HepG2 (cell line): Measurements from ENCODE around the gene TRMT6. TPM values are rescaled to one million over a fixed set of nuclear protein-coding genes. Genes with fewer than 3 reads are reported as not detected.
A peak's percentile ranks its signal among the peaks of the same experiment; 100 is the strongest.

Source experiments
- AKAP8 ChIP-seq: sonication (generic); formaldehyde crosslinking; IDR thresholded peaks from 2 replicates; pipeline ENCODE4 v1.5.1; 2020; ENCODE audit warnings: mild to moderate bottlenecking, missing genetic modification reagents
- ARID2 ChIP-seq: sonication (generic); formaldehyde crosslinking; IDR thresholded peaks from 2 replicates; pipeline ENCODE4 v1.8.1; 2022; ENCODE audit warnings: mild to moderate bottlenecking, missing genetic modification reagents, borderline replicate concordance
- ATF7 ChIP-seq, 2 experiments: fragments of 450-650 bp in 1 of 2; sonication (generic) in 1 of 2; formaldehyde crosslinking in 1 of 2; IDR thresholded peaks; 2 replicates each; pipeline versions ENCODE4 v1.4.0 to v1.6.1; 2016 to 2020; ENCODE audit warnings: antibody characterized with exemption in 1 of 2, mild to moderate bottlenecking in 1 of 2, missing genetic modification reagents in 1 of 2
- HDAC1 ChIP-seq: sonication (generic); formaldehyde crosslinking; IDR thresholded peaks from 2 replicates; pipeline ENCODE4 v1.5.1; 2020; ENCODE audit warnings: mild to moderate bottlenecking, missing genetic modification reagents
- IKZF4 ChIP-seq: sonication (generic); formaldehyde crosslinking; IDR thresholded peaks from 2 replicates; pipeline ENCODE4 v1.5.1; 2020; ENCODE audit warnings: borderline replicate concordance, mild to moderate bottlenecking, low read depth, missing genetic modification reagents; ENCODE audit errors: not compliant biosample characterization
- MAF1 ChIP-seq: sonication (generic); formaldehyde crosslinking; IDR thresholded peaks from 2 replicates; pipeline ENCODE4 v1.5.0; 2020; ENCODE audit warnings: missing genetic modification reagents, borderline replicate concordance
- NR2F1 ChIP-seq, 2 experiments: fragments of 450-650 bp in 1 of 2; formaldehyde crosslinking in 1 of 2; IDR thresholded peaks; 2 replicates each; pipeline versions ENCODE4 v1.5.0 to v1.6.1; 2016 to 2020; ENCODE audit warnings: mild to moderate bottlenecking in 1 of 2, missing compliant biosample characterization in 1 of 2, missing genetic modification reagents in 1 of 2, moderate library complexity in 1 of 2
- PHF20 ChIP-seq: sonication (generic); formaldehyde crosslinking; IDR thresholded peaks from 2 replicates; pipeline ENCODE4 v1.5.0; 2020; ENCODE audit warnings: mild to moderate bottlenecking, missing genetic modification reagents
- SATB2 ChIP-seq: sonication (generic); formaldehyde crosslinking; IDR thresholded peaks from 2 replicates; pipeline ENCODE4 v1.5.0; 2020; ENCODE audit warnings: missing genetic modification reagents
- SP4 ChIP-seq: sonication (generic); formaldehyde crosslinking; IDR thresholded peaks from 2 replicates; pipeline ENCODE4 v1.8.1; 2023; ENCODE audit warnings: mild to moderate bottlenecking, missing genetic modification reagents
- ZKSCAN5 ChIP-seq: sonication (generic); formaldehyde crosslinking; IDR thresholded peaks from 2 replicates; pipeline ENCODE4 v1.5.1; 2020; ENCODE audit warnings: mild to moderate bottlenecking, missing genetic modification reagents
- ZNF329 ChIP-seq: sonication (generic); formaldehyde crosslinking; IDR thresholded peaks from 2 replicates; pipeline ENCODE4 v1.9.0; 2021; ENCODE audit warnings: low read depth, mild to moderate bottlenecking, missing genetic modification reagents
- ZNF484 ChIP-seq: sonication (generic); formaldehyde crosslinking; IDR thresholded peaks from 2 replicates; pipeline ENCODE4 v1.5.1; 2020; ENCODE audit warnings: mild to moderate bottlenecking, low read depth, missing genetic modification reagents, borderline replicate concordance
- polyA plus RNA-seq, 8 experiments: library from polyadenylated mRNA; depleted of rRNA in 3 of 8; stranded (reverse) in 7 of 8; unstranded in 1 of 8; fragments of >200 nt; fragmentation: Illumina TruSeq in 4 of 8; extraction: Trizol in 4 of 8; gene quantifications; 2 replicates each; pipeline versions ENCODE4 v1.2.1 to v1.2.3, GENCODE V29; 2011 to 2016; ENCODE audit warnings: low read depth in 4 of 8, missing spikeins in 1 of 8, mixed read lengths in 1 of 8; ENCODE audit not compliant: insufficient read depth in 1 of 8
- total RNA-seq, 5 experiments: library from RNA; depleted of rRNA; stranded (reverse); fragments of >200 nt; fragmentation: Illumina TruSeq; extraction: Trizol; gene quantifications; 2 replicates each; pipeline ENCODE4 v1.2.3, GENCODE V29; 2016; ENCODE audit warnings: low read depth in 1 of 5
- TF ChIP-seq, protein P1 (sequence below): IDR thresholded peaks from 2 replicates; pipeline ENCODE4 v1.6.1; 2016; ENCODE audit warnings: low read depth, missing genetic modification reagents, missing compliant biosample characterization

The TRMT6 gene
- total and polyA plus RNA-seq, 2 of the 13 experiments (the other 11 are each of a cell fraction or from before 2014, with no cell fraction given) = 10.5 to 37.8 TPM

DNA sequence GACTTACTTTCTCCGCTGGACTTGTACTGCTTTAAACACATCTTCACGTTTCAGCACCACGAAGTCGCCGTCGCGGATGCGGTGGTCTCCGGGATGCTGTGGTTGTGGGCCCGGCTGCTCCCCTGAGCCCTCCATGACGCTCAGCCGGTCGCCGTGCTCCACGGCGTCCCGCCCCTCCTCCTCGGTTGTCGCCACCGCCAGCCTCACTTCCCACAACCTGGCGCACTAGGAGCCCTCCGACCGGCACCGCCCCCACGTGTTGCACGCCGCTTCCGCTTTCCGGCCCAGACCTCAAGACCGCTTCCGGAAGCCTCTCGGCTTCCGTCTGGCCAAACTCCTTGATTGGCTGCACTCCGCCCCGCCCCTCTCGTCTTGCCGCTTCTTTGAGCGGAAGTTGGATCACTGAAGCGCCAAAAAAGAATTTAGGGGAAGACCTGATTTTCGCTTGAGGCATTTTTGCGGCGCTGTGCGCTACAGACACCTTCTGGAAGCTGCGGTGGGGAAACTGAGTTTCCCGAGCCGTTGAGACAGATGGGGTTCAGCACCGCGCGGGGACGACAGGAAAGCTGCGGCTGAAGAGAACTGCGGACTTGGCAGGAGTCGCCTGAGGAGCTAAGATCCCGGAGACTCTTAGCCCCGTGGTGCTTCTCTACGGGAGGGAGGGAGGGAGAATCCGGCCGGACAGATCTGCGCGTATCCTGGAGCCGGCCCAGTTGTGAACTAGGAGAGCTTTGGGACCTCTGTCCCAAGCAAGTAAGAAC is at the start of gene TRMT6, which contains the start of gene MCM8 (continued):
- TF ChIP-seq AKAP8 (CRISPR knock-in tag) (peak; percentile 91), MAF1 (CRISPR knock-in tag) (no peak), SATB2 (CRISPR knock-in tag) (no peak; the same call in 1 of the 2 replicates), SP4 (CRISPR knock-in tag) (peak; percentile 91), ZNF484 (0 out of 2 replicates have a peak, but pooled peaks have one; percentile 61), ATF7 (IDR thresholded peaks at IDR 0.05) (no peak), ATF7 (CRISPR knock-in tag; IDR thresholded peaks at IDR 0.05) (peak; percentile 77; the same call in 1 of the 2 replicates), ZNF329 (no peak), ZKSCAN5 (CRISPR knock-in tag) (peak; percentile 74), HDAC1 (CRISPR knock-in tag) (peak; percentile 100), NR2F1 (CRISPR knock-in tag; IDR thresholded peaks at IDR 0.05) (no peak), ARID2 (CRISPR knock-in tag) (peak; percentile 90), PHF20 (CRISPR knock-in tag) (peak; percentile 100), IKZF4 (CRISPR knock-in tag) (peak; percentile 83)
- TF ChIP-seq, protein P1, sequence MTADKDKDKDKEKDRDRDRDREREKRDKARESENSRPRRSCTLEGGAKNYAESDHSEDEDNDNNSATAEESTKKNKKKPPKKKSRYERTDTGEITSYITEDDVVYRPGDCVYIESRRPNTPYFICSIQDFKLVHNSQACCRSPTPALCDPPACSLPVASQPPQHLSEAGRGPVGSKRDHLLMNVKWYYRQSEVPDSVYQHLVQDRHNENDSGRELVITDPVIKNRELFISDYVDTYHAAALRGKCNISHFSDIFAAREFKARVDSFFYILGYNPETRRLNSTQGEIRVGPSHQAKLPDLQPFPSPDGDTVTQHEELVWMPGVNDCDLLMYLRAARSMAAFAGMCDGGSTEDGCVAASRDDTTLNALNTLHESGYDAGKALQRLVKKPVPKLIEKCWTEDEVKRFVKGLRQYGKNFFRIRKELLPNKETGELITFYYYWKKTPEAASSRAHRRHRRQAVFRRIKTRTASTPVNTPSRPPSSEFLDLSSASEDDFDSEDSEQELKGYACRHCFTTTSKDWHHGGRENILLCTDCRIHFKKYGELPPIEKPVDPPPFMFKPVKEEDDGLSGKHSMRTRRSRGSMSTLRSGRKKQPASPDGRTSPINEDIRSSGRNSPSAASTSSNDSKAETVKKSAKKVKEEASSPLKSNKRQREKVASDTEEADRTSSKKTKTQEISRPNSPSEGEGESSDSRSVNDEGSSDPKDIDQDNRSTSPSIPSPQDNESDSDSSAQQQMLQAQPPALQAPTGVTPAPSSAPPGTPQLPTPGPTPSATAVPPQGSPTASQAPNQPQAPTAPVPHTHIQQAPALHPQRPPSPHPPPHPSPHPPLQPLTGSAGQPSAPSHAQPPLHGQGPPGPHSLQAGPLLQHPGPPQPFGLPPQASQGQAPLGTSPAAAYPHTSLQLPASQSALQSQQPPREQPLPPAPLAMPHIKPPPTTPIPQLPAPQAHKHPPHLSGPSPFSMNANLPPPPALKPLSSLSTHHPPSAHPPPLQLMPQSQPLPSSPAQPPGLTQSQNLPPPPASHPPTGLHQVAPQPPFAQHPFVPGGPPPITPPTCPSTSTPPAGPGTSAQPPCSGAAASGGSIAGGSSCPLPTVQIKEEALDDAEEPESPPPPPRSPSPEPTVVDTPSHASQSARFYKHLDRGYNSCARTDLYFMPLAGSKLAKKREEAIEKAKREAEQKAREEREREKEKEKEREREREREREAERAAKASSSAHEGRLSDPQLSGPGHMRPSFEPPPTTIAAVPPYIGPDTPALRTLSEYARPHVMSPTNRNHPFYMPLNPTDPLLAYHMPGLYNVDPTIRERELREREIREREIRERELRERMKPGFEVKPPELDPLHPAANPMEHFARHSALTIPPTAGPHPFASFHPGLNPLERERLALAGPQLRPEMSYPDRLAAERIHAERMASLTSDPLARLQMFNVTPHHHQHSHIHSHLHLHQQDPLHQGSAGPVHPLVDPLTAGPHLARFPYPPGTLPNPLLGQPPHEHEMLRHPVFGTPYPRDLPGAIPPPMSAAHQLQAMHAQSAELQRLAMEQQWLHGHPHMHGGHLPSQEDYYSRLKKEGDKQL (CRISPR knock-in tag) = peak; percentile 77; the same call in 1 of the 2 replicates
